Transverse colon (tissue), 3 donors: ENCODE data around the gene BGN.

Source experiments
- EP300 ChIP-seq: sonication (generic); formaldehyde crosslinking; IDR thresholded peaks from one replicate; pipeline ENCODE4 v1.6.1; 2017; ENCODE audit warnings: antibody characterized with exemption, low read depth
- TF ChIP-seq, protein P1 (sequence below), 5 experiments: fragments of 200-600 bp in 3 of 5; fragments of 450-650 bp in 2 of 5; sonication (generic) in 3 of 5; IDR thresholded peaks; 1 replicate in 2 of 5; 2 replicates in 3 of 5; pipeline ENCODE4 v1.5.1; 2016 to 2017; ENCODE audit warnings: antibody characterized with exemption in 5 of 5, inconsistent platforms in 3 of 5, mild to moderate bottlenecking in 2 of 5, moderate library complexity in 1 of 5

GRCh38 chrX:153547195-153547594, 52.4 kb downstream of the BGN start:
- TF ChIP-seq EP300 = no peak
- TF ChIP-seq, protein P1, sequence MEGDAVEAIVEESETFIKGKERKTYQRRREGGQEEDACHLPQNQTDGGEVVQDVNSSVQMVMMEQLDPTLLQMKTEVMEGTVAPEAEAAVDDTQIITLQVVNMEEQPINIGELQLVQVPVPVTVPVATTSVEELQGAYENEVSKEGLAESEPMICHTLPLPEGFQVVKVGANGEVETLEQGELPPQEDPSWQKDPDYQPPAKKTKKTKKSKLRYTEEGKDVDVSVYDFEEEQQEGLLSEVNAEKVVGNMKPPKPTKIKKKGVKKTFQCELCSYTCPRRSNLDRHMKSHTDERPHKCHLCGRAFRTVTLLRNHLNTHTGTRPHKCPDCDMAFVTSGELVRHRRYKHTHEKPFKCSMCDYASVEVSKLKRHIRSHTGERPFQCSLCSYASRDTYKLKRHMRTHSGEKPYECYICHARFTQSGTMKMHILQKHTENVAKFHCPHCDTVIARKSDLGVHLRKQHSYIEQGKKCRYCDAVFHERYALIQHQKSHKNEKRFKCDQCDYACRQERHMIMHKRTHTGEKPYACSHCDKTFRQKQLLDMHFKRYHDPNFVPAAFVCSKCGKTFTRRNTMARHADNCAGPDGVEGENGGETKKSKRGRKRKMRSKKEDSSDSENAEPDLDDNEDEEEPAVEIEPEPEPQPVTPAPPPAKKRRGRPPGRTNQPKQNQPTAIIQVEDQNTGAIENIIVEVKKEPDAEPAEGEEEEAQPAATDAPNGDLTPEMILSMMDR (IDR thresholded peaks at IDR 0.05) = no peak
